Tibial nerve (tissue), 3 donors: ENCODE results near the gene CHST7.

ENCODE experiments used
- POLR2A ChIP-seq, 2 donors: fragments of 450-650 bp; IDR thresholded peaks; one replicate each; pipeline ENCODE4 v1.6.1; 2017; ENCODE audit warnings: antibody characterized with exemption in 2 of 2, mild to moderate bottlenecking in 2 of 2, moderate library complexity in 2 of 2
- TF ChIP-seq, protein P1 (sequence below), 5 experiments: fragments of 200-600 bp in 3 of 5; fragments of 450-650 bp in 2 of 5; sonication (generic) in 3 of 5; IDR thresholded peaks; one replicate each; pipeline ENCODE4 v1.5.1; 2016 to 2019; ENCODE audit warnings: antibody characterized with exemption in 5 of 5, mild to moderate bottlenecking in 3 of 5, moderate library complexity in 2 of 5

DNA sequence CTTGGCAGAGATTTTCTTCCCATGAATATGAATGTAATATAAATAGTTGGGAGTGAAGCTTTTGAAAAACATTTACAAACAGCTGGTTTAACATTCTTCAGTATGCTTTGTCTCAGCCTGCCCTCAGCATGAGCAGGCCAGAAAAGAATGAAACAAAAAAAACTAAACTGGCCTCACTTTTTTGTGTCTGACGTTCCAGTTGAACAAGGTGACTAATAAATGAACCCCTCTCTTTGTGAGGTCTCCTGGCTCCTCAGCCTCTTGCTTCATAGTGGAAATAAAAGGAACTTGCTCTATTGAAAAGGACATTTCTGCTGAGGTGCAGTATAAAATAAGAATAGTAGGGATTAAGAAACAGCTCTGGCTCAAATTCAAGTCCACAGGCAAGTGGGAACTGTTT, 9.4 kb downstream of the CHST7 start:
- TF ChIP-seq, protein P1, sequence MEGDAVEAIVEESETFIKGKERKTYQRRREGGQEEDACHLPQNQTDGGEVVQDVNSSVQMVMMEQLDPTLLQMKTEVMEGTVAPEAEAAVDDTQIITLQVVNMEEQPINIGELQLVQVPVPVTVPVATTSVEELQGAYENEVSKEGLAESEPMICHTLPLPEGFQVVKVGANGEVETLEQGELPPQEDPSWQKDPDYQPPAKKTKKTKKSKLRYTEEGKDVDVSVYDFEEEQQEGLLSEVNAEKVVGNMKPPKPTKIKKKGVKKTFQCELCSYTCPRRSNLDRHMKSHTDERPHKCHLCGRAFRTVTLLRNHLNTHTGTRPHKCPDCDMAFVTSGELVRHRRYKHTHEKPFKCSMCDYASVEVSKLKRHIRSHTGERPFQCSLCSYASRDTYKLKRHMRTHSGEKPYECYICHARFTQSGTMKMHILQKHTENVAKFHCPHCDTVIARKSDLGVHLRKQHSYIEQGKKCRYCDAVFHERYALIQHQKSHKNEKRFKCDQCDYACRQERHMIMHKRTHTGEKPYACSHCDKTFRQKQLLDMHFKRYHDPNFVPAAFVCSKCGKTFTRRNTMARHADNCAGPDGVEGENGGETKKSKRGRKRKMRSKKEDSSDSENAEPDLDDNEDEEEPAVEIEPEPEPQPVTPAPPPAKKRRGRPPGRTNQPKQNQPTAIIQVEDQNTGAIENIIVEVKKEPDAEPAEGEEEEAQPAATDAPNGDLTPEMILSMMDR (IDR thresholded peaks at IDR 0.05), result no peak
- TF ChIP-seq POLR2A (IDR thresholded peaks at IDR 0.05), result no peak
